Activated CD4-positive, alpha-beta T cell treated with anti-CD3 and anti-CD28 coated beads, Interleukin-2, amount 50 U/mL, for 24 hours (primary cell): ENCODE data around the gene VWC2L.

Experiments used
- DNase-seq, 2 donors: peaks; one replicate each; pipeline ENCODE4 v3.0.0-alpha.2; 2020; ENCODE audit warnings: low read depth in 1 of 2, low spot score in 1 of 2

VWC2L gene

GRCh38 chr2:214536625-214537024 lies 125.8 kb downstream of the VWC2L start:
- no peak for DNase-seq

- DNase-seq: no peak
Measured at GRCh38 chr2:214537929-214538328, 127.1 kb downstream of the VWC2L start.

GRCh38 chr2:214542295-214542694 lies 131.4 kb downstream of the VWC2L start:
- DNase-seq: no peak

- no peak for DNase-seq
Measured at GRCh38 chr2:214542866-214543265, 132.0 kb downstream of the VWC2L start.

- DNase-seq: no peak
Measured at GRCh38 chr2:214543386-214543955, 132.6 kb downstream of the VWC2L start.

GRCh38 chr2:214545898-214546542 lies 135.2 kb downstream of the VWC2L start:
- no peak for DNase-seq

- DNase-seq: no peak
Measured at GRCh38 chr2:214547931-214548330, 137.1 kb downstream of the VWC2L start.

- no peak for DNase-seq
Measured at GRCh38 chr2:214549946-214550345, 139.1 kb downstream of the VWC2L start.

- DNase-seq: no peak
Measured at GRCh38 chr2:214550786-214551185, 139.9 kb downstream of the VWC2L start.

GRCh38 chr2:214557884-214558283 lies 147.0 kb downstream of the VWC2L start:
- no peak for DNase-seq

GRCh38 chr2:214558341-214558740 lies 147.5 kb downstream of the VWC2L start:
- DNase-seq: no peak

- DNase-seq: no peak
Measured at GRCh38 chr2:214560176-214560575, 149.3 kb downstream of the VWC2L start.

- DNase-seq: no peak
Measured at GRCh38 chr2:214560618-214561190, 149.8 kb downstream of the VWC2L start.

GRCh38 chr2:214565246-214565645 lies 154.4 kb downstream of the VWC2L start:
- no peak for DNase-seq

GRCh38 chr2:214566457-214566856 lies 155.6 kb downstream of the VWC2L start:
- no peak for DNase-seq

- no peak for DNase-seq
Measured at GRCh38 chr2:214569419-214570035, 158.7 kb downstream of the VWC2L start.

- DNase-seq: no peak
Measured at GRCh38 chr2:214574084-214574781, 163.4 kb downstream of the VWC2L start.

- no peak for DNase-seq
Measured at GRCh38 chr2:214575030-214575429, 164.2 kb downstream of the VWC2L start.

- DNase-seq: no peak
Measured at GRCh38 chr2:214575465-214575864, 164.6 kb downstream of the VWC2L start.

- DNase-seq: no peak
Measured at GRCh38 chr2:214577769-214578168, 166.9 kb downstream of the VWC2L start.

- DNase-seq: no peak
Measured at GRCh38 chr2:214578442-214578841, 167.6 kb downstream of the VWC2L start.

- no peak for DNase-seq
Measured at GRCh38 chr2:214579035-214579434, 168.2 kb downstream of the VWC2L start.
